PFSK-1 (cell line): ENCODE measurements around the gene FAM228B.

Experiments
- POLR2AphosphoS5 ChIP-seq: IDR thresholded peaks from 2 replicates; pipeline ENCODE4 v1.6.1; 2012; ENCODE audit warnings: low read depth, mild to moderate bottlenecking, control low read depth, low read length, moderate library complexity
- REST ChIP-seq, 2 experiments: IDR thresholded peaks; 2 replicates each; pipeline versions ENCODE4 v1.6.1 to v1.8.0; 2011 to 2012; ENCODE audit warnings: low read depth in 2 of 2, low read length in 2 of 2, control low read depth in 1 of 2, inconsistent platforms in 1 of 2, mild to moderate bottlenecking in 1 of 2, moderate library complexity in 1 of 2; ENCODE audit not compliant: insufficient read depth in 1 of 2
- TAF1 ChIP-seq: IDR thresholded peaks from 2 replicates; pipeline ENCODE4 v1.6.1; 2012; ENCODE audit warnings: low read length, control low read depth, borderline replicate concordance; ENCODE audit not compliant: insufficient read depth

GRCh38 chr2:24169023-24169422 is 45.8 kb downstream of the FAM228B start:
- TF ChIP-seq TAF1 (no peak), POLR2AphosphoS5 (no peak), REST (IDR thresholded peaks at IDR 0.05; ENCODE audit: insufficient read depth in 1 of 2, low read depth in 2 of 2, low read length in 2 of 2) (no peak)
